Mammary epithelial cell (primary cell): ENCODE data around the gene SRSF9.

Source experiments
- EZH2 ChIP-seq: IDR thresholded peaks from 2 replicates; pipeline ENCODE4 v1.6.1; 2012; ENCODE audit warnings: low read length, inconsistent platforms, borderline replicate concordance
- TF ChIP-seq, protein P1 (sequence below), 2 donors: IDR thresholded peaks in 1 of 2; conservative IDR thresholded peaks in 1 of 2; 2 replicates each; pipeline ENCODE4 v1.5.1; 2011 to 2012; ENCODE audit warnings: inconsistent platforms in 2 of 2, low read length in 2 of 2, mild to moderate bottlenecking in 2 of 2, control low read depth in 1 of 2, low read depth in 1 of 2; ENCODE audit not compliant: insufficient read depth in 1 of 2; ENCODE audit errors: extremely low read depth in 1 of 2

- TF ChIP-seq, protein P1, sequence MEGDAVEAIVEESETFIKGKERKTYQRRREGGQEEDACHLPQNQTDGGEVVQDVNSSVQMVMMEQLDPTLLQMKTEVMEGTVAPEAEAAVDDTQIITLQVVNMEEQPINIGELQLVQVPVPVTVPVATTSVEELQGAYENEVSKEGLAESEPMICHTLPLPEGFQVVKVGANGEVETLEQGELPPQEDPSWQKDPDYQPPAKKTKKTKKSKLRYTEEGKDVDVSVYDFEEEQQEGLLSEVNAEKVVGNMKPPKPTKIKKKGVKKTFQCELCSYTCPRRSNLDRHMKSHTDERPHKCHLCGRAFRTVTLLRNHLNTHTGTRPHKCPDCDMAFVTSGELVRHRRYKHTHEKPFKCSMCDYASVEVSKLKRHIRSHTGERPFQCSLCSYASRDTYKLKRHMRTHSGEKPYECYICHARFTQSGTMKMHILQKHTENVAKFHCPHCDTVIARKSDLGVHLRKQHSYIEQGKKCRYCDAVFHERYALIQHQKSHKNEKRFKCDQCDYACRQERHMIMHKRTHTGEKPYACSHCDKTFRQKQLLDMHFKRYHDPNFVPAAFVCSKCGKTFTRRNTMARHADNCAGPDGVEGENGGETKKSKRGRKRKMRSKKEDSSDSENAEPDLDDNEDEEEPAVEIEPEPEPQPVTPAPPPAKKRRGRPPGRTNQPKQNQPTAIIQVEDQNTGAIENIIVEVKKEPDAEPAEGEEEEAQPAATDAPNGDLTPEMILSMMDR (conservative IDR thresholded peaks at IDR 0.05 in 1 of 2, IDR thresholded peaks at IDR 0.05 in 1 of 2; ENCODE audit: extremely low read depth in 1 of 2, insufficient read depth in 1 of 2, low read depth in 1 of 2, low read length in 2 of 2) = no peak
- TF ChIP-seq EZH2 = no peak
These were observed 28.1 kb upstream of the SRSF9 start for GRCh38 chr12:120497524-120498150.
